ENCODE measurements around the gene ZNF763.
A peak's percentile ranks its signal among the peaks of the same experiment; 100 is the strongest.
"Not testable (repeated sequence)": the region's sequence is repeated elsewhere in the genome, so short reads cannot be mapped to it uniquely, and the experiment has no call there.

ZNF763 gene

DNA sequence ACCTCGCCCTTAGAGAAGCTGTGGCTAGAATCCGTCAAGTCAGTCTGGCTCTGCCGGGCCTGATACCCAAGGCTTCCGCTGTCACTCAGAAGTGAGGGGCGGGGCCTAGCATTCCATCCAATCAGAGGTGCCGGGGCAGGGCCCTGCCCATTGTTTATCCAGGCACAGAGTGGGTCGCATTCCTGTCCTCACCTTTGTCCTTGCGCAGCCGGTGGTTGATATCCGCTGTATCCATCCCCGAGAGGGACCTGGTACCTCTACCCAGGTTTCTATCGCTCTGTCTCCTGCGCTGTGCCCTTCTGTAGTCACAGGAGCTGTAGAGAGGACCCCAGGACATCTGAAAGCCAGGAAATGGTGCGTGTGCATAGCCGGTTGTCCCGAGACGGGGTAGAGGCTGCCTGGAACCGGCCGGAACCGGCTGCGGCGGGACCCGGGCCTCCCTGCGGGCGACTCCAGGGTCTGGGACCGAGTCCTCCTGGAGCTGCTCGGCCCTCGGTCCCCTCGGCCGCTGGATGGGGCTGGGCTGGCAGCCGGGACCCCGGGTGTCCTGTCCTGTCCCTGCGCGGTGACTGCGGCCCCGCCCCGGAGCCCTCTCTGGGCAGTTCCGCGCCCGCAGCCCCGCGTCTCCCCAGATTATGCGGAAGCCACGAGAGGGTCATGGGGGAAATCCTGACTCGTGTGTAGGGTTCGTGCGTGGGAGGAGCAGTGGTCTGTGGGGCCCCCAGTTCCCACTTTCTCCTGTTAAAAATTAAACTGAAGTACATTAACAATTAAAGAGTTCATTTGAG is at the start of gene ZNF763:
TSS of gene ZNF763 (plus strand) at position 183 of the 788 bp plus-strand sequence. CDS start at position 352, 169 bp downstream.
- DNase-seq = peak; percentile 68

DNA sequence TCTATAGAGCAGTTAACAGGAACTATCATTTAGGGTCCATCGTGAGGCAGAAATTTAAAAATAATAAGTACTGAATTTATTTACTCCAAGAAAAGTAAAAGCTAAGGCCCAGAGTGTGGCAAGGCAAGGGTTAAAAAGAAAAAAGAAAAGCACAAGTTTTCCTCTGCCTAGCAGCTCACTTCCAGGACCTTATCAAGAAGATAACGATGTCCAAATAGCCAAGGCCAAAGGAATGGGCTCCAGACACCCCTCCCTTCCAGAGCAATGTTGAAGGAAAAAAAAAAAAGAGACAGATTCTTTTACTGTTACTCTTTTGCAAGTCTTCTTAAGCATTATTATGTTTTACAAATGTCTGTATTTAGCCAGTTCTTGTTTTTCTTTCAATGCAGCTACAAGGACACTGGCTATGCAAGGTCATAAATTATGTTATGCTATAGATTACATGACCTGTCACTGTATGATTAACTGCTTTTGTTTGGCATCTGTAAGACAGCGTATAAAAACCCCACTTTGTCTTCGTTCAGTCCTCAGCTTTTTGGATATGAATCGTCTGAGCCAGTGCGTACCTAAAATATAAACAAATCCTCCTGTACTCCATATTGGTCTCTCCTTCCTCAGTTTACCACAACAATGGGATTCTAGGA is 42.9 kb upstream of the ZNF763 start:
- no peak for DNase-seq

GRCh38 chr19:11924886-11925650 is 39.8 kb upstream of the ZNF763 start, which contains the start of gene ZNF700:
TSS of gene ZNF700 (plus strand) at chr19:11925107. CDS start at chr19:11925211, 104 bp downstream.
- peak; percentile 95 for DNase-seq

DNA sequence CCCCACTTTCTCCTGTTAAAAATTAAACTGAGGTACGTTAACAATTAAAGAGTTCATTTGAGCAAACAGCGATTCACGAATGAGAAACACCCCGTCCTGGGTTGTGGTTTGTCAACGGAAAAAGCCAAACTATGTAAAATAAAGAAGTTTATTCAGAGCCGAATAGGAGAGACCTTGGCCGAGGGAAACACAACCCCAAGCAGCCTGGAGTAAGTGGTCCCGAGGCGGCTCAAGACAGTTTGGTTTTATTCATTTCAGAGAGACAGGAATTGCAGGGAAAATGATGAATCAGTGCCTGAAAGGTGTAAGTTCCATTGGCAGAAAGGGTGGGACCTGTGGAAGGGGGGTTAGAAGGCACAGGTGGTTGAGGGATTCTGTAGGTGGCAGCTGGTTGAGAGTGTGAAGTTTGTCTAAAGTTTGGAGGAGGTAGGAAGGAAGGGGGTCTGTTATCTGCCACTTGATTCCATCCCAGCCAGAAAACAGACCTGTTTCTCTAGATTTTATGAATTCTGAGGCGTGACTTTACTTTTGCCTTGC is 39.1 kb upstream of the ZNF763 start:
- not testable (repeated sequence) for DNase-seq

DNA sequence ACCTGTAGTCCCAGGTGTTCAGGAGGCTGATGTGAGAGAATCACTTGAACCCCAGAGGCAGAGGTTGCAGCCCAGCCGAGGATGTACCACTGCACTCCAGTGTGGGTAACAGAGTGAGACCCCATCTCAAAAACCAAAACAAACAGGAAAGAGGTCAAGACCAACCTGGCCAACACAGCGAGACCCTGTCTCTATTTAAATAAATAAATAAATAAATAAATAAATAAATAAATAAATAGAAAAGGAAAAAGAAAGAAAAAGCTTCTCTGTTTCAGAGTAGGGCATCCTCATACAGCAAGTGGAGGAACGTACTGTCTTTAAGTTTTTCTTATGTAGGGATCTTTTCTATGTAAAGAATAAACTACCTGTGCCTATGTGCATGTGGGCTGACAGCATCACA is 37.6 kb upstream of the ZNF763 start:
- DNase-seq = no peak

DNA sequence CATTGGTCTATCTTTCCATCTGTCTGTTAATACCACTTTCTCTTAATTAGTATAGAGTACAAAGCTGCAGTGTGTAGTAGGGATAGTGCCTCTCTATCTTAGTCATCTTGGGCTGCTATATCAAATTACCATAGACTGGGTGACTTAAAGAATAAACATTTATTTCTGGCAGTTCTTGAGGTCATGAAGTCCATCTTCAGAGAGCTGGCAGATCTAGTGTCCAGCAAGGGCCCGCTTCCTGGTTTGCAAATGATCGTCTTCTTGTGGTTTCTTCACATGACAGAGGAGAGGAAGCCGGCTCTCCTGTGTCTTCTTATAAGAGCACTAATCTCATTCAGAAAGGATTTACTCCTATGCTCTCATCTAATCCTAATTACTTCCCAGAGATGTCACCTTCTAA is 33.8 kb upstream of the ZNF763 start:
- DNase-seq = no peak

DNA sequence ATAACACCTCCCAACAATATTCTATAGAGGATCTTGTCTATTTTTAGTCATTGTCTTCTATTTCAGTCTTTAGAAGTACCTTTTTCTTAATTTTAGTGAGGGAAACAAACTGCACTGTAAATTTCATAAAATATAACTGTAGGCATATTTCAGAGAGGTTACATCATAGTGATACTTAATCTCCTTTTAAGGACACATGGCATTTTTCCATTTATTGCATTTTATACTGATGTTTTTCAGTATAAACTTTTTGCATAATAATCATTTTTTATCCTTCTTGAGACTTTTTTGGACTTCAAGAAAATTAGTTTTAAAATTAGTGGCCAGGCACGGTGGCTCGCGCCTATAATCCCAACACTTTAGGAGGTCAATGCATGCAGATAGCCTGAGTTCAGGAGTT is 33.3 kb upstream of the ZNF763 start:
- DNase-seq = no peak

- not testable (repeated sequence) for DNase-seq
Observed at GRCh38 chr19:11935829-11936228, 29.0 kb upstream of the ZNF763 start.

GRCh38 chr19:11938383-11938782 is 26.5 kb upstream of the ZNF763 start:
- not testable (repeated sequence) for DNase-seq

DNA sequence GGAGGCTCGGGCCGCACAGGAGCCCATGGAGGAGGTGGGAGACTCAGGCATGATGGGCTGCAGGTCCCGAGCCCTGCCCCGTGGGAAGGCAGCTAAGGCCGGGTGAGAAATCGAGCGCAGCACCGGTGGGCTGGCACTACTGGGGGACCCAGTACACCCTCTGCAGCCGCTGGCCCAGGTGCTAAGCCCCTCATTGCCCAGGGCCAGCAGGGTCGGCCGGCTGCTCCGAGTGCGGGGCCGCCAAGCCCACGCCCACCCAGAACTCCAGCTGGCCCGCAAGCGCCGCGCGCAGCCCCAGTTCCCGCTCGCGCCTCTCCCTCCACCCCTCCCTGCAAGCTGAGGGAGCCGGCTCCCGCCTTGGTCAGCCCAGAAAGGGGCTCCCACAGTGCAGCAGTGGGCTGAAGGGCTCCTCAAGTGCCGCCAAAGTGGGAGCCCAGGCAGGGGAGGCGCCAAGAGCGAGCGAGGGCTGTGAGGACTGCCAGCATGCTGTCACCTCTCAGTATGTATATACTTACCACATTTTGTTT is 23.4 kb upstream of the ZNF763 start:
- DNase-seq = not testable (repeated sequence)

DNA sequence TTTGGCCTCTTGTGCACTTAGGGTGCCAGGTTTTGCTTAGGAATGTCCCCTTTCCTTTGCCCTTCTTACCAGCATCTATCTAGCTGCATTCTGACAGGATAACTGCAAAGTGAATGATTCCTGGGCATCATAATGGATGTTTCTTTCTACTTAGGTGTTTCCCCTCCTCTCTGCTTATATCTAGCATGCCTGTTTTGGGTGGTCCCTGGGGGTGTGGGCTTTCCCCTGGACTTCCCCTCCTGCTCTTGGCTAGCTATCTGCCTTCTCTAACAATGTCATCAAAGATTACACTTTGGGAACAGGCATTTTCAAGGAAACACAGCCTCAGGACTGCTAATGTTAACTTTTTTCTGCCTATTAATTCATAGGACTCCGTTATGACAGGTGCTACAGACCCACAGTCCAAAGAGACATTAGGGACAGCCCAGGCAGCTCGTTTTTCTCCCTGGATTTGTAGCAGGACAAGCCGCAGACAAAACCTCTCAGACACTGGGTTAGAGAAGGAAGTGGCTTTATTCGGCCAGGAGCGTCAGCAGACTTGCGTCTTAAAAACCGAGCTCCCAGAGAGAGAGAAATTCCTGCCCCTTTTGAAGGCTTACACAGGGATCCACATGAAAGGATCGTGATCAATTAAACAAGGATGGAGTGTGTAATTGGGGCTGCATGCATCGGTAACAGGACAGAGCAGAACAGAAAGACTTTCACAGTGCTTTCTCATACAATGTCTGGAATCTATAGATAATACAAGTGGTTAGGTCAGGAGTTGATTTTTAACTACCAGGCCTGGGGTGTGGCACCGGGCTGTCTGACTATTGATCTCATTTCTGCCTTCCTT is 22.6 kb upstream of the ZNF763 start:
- no peak for DNase-seq

GRCh38 chr19:11942843-11943108 is 22.1 kb upstream of the ZNF763 start:
- DNase-seq = no peak

GRCh38 chr19:11944656-11945055 is 20.2 kb upstream of the ZNF763 start:
- DNase-seq = no peak

- no peak for DNase-seq
Observed at GRCh38 chr19:11948646-11949045, 16.2 kb upstream of the ZNF763 start.

DNA sequence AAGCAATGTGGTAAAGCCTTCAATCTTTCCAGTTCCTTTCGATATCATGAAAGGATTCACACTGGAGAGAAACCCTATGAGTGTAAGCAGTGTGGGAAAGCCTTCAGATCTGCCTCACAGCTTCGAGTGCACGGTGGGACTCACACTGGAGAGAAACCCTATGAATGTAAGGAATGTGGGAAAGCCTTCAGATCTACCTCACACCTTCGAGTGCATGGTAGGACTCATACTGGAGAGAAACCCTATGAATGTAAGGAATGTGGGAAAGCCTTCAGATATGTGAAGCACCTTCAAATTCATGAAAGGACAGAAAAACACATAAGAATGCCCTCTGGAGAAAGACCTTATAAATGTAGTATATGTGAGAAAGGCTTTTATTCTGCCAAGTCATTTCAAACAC is 15.6 kb upstream of the ZNF763 start:
- DNase-seq = no peak

GRCh38 chr19:11949614-11950080 is 15.2 kb upstream of the ZNF763 start:
- DNase-seq = not testable (repeated sequence)

DNA sequence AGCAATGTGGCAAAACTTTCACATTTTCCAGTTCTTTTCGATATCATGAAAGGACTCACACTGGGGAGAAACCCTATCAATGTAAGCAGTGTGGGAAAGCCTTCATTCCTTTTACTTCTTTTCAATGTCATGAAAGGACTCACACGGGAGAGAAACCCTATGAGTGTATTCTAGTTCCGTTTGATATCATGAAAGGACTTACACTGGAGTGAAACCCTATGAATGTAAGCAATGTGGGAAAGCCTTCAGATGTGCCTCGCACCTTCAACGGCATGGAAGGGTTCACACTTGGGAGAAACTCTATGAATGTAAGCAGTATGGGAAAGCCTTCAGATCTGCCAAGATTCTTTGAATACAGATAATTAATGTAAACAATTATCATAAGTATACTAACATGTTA is 14.5 kb upstream of the ZNF763 start:
- no peak for DNase-seq

DNA sequence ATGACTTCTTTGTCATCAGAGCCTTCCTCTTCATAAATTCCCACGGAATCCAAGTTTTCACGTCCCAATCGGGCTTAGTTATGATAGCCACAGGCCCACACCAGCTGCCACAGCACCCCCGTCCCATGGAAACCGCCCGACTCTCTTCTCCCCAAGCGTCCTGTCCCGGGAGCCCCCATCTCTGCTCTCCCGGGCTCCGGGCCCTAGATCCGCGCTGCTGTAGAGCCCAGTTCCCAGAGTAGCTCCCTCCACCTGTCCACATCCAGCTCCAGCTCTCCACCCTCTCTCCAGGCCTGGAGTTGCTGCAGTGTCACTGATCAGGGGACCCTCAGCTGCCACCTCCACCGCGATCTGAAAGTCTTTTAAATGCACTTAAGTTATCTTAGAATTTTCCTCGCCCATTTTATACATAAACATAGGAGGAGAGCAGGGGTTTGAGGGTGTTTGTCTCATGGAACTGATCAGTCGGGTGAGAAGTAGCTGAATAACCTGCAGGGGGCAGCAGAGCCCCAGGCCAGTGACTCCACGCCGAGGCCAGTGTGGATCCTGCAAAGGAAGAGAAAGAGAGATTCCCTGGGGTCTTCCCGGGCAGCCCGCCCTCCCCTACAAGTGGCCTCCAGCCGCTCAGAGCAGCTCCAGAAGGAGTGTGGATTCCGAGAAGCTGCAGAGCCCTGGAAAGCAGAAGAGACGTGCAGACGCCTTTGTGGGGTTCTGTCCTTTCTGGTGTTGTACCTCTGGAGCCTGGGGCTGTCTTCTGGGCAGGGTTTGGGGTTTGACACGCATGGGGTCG is 1.1 kb upstream of the ZNF763 start:
- DNase-seq = peak; percentile 68

DNA sequence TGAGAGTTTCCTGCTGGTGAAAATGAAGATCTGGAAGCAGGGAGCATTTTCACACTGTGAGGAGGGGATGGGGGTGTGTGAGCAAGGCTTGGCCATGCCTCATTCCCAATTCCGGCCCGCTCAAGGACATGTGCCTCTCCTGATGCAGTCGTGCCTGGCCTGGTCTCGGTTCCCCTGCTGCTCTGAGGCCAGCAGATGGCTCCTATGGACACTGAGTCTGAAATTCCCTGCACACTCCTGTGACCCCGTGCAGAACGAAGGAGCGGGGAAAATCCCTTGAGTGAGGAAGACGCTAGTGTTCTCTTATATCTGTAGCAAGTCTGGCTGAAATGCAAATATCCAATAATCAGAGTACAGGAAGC is 363 bp upstream of the ZNF763 start:
- DNase-seq = no peak

GRCh38 chr19:11970174-11970573 is 5.3 kb downstream of the ZNF763 start:
- DNase-seq = no peak

- DNase-seq = no peak
Observed at GRCh38 chr19:11971041-11971440, 6.2 kb downstream of the ZNF763 start.

Measured in NCI-H1092 treated with DMSO at 0.1 percent for 48 hours (cell line).